Measurements from ENCODE around the gene NUP188. TPM values are rescaled to one million over a fixed set of nuclear protein-coding genes. Genes with fewer than 3 reads are reported as not detected.

Gene NUP188
- total RNA-seq, 1 donor = 30.0 TPM

GRCh38 chr9:128899566-128900322 is 47.8 kb upstream of the NUP188 start:
- H2AFZ ChIP-seq (ENCODE audit: low read length) = no peak overlapping the region
- no peak for TF ChIP-seq CTCF (IDR thresholded peaks at IDR 0.05; ENCODE audit: extremely low read depth, low read depth, low read length)
- H3K36me3 ChIP-seq (ENCODE audit: insufficient read depth, low read length) = peaks cover 42% of the 10 kb centered on the region
- H3K79me2 ChIP-seq (ENCODE audit: insufficient read depth, low read length) = peaks cover 62% of the 10 kb centered on the region
- no peaks in the 10 kb centered on the region for H3K27me3 ChIP-seq (ENCODE audit: insufficient read depth, low read length)
- no peak overlapping the region for H3K4me2 ChIP-seq (ENCODE audit: insufficient read depth, low read length)
- no peaks in the 10 kb centered on the region for H3K9me3 ChIP-seq (ENCODE audit: low read depth, low read length)
- DNase-seq (ENCODE audit: insufficient read length, low spot score, missing footprints) = peak; percentile 64
- peaks cover 2% of the 10 kb centered on the region for H4K20me1 ChIP-seq (ENCODE audit: insufficient read depth, low read length)
- no peak overlapping the region for H3K4me3 ChIP-seq (ENCODE audit: insufficient read depth, low read length)
- peaks cover 6% of the 10 kb centered on the region for H3K4me1 ChIP-seq (ENCODE audit: insufficient read depth, low read length)
- H3K27ac ChIP-seq (ENCODE audit: low read depth, low read length) = no peak overlapping the region

GRCh38 chr9:128901379-128901778 is 46.1 kb upstream of the NUP188 start:
- no peak for DNase-seq (ENCODE audit: insufficient read length, low spot score, missing footprints)
- H3K4me2 ChIP-seq (ENCODE audit: insufficient read depth, low read length) = no peak overlapping the region
- no peaks in the 10 kb centered on the region for H3K9me3 ChIP-seq (ENCODE audit: low read depth, low read length)
- no peaks in the 10 kb centered on the region for H3K27me3 ChIP-seq (ENCODE audit: insufficient read depth, low read length)
- H3K4me1 ChIP-seq (ENCODE audit: insufficient read depth, low read length) = peaks cover 6% of the 10 kb centered on the region
- H3K79me2 ChIP-seq (ENCODE audit: insufficient read depth, low read length) = peaks cover 53% of the 10 kb centered on the region
- no peak for TF ChIP-seq CTCF (IDR thresholded peaks at IDR 0.05; ENCODE audit: extremely low read depth, low read depth, low read length)
- H2AFZ ChIP-seq (ENCODE audit: low read length) = no peak overlapping the region
- no peak overlapping the region for H3K27ac ChIP-seq (ENCODE audit: low read depth, low read length)
- H3K4me3 ChIP-seq (ENCODE audit: insufficient read depth, low read length) = no peak overlapping the region
- H4K20me1 ChIP-seq (ENCODE audit: insufficient read depth, low read length) = peaks cover 4% of the 10 kb centered on the region
- peaks cover 26% of the 10 kb centered on the region for H3K36me3 ChIP-seq (ENCODE audit: insufficient read depth, low read length)

- peaks cover 24% of the 10 kb centered on the region for H3K36me3 ChIP-seq (ENCODE audit: insufficient read depth, low read length)
- no peak overlapping the region for H3K27ac ChIP-seq (ENCODE audit: low read depth, low read length)
- no peak overlapping the region for H3K4me2 ChIP-seq (ENCODE audit: insufficient read depth, low read length)
- H2AFZ ChIP-seq (ENCODE audit: low read length) = no peak overlapping the region
- H4K20me1 ChIP-seq (ENCODE audit: insufficient read depth, low read length) = peaks cover 3% of the 10 kb centered on the region
- H3K9me3 ChIP-seq (ENCODE audit: low read depth, low read length) = no peaks in the 10 kb centered on the region
- no peak for TF ChIP-seq CTCF (IDR thresholded peaks at IDR 0.05; ENCODE audit: extremely low read depth, low read depth, low read length)
- H3K4me1 ChIP-seq (ENCODE audit: insufficient read depth, low read length) = peaks cover 6% of the 10 kb centered on the region
- H3K79me2 ChIP-seq (ENCODE audit: insufficient read depth, low read length) = peaks cover 51% of the 10 kb centered on the region
- peak; percentile 11 for DNase-seq (ENCODE audit: insufficient read length, low spot score, missing footprints)
- no peaks in the 10 kb centered on the region for H3K27me3 ChIP-seq (ENCODE audit: insufficient read depth, low read length)
- no peak overlapping the region for H3K4me3 ChIP-seq (ENCODE audit: insufficient read depth, low read length)
These were observed 45.7 kb upstream of the NUP188 start for GRCh38 chr9:128901822-128902221.

- Histone ChIP-seq H3K36me3 (ENCODE audit: insufficient read depth, low read length) (peaks cover 24% of the 10 kb centered on the region), H3K9me3 (ENCODE audit: low read depth, low read length) (no peaks in the 10 kb centered on the region), H2AFZ (ENCODE audit: low read length) (no peak overlapping the region), H4K20me1 (ENCODE audit: insufficient read depth, low read length) (peaks cover 3% of the 10 kb centered on the region), H3K27ac (ENCODE audit: low read depth, low read length) (no peak overlapping the region), H3K4me3 (ENCODE audit: insufficient read depth, low read length) (no peak overlapping the region), H3K79me2 (ENCODE audit: insufficient read depth, low read length) (peaks cover 54% of the 10 kb centered on the region), H3K27me3 (ENCODE audit: insufficient read depth, low read length) (no peaks in the 10 kb centered on the region), H3K4me1 (ENCODE audit: insufficient read depth, low read length) (peaks cover 6% of the 10 kb centered on the region), H3K4me2 (ENCODE audit: insufficient read depth, low read length) (no peak overlapping the region)
- TF ChIP-seq CTCF (IDR thresholded peaks at IDR 0.05; ENCODE audit: extremely low read depth, low read depth, low read length) = no peak
- DNase-seq (ENCODE audit: insufficient read length, low spot score, missing footprints) = peak; percentile 63
These were observed 45.0 kb upstream of the NUP188 start for GRCh38 chr9:128902351-128903078.

All from osteoblast (primary cell).